ENCODE measurements around the gene PFDN2.

The PFDN2 gene

DNA sequence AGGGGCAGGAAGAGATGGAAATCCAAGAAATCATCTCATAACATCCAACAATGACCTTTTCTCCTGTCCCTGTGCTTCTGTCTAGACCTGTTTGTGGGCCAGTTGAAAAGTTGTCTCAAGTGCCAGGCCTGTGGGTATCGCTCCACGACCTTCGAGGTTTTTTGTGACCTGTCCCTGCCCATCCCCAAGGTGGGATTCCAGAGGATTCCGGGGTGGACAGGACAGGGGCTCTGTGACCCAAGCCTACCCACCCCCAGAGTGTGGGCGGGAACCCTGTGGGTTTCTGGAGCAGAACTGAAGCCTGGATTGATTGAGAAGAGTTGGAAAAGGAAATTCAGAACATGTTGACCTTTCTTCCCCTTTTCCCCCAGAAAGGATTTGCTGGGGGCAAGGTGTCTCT lies 46.0 kb upstream of the PFDN2 start:
- Histone ChIP-seq H3K4me3 (replicated peaks; ENCODE audit: low read depth, low read length) (no peak overlapping the region), H3K27me3 (replicated peaks; ENCODE audit: control insufficient read depth, insufficient read depth, low read length) (no peaks in the 10 kb centered on the region), H3K36me3 (ENCODE audit: control insufficient read depth, insufficient read depth, low read length) (peaks cover 3% of the 10 kb centered on the region)
- TF ChIP-seq, protein P1, sequence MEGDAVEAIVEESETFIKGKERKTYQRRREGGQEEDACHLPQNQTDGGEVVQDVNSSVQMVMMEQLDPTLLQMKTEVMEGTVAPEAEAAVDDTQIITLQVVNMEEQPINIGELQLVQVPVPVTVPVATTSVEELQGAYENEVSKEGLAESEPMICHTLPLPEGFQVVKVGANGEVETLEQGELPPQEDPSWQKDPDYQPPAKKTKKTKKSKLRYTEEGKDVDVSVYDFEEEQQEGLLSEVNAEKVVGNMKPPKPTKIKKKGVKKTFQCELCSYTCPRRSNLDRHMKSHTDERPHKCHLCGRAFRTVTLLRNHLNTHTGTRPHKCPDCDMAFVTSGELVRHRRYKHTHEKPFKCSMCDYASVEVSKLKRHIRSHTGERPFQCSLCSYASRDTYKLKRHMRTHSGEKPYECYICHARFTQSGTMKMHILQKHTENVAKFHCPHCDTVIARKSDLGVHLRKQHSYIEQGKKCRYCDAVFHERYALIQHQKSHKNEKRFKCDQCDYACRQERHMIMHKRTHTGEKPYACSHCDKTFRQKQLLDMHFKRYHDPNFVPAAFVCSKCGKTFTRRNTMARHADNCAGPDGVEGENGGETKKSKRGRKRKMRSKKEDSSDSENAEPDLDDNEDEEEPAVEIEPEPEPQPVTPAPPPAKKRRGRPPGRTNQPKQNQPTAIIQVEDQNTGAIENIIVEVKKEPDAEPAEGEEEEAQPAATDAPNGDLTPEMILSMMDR (IDR thresholded peaks at IDR 0.05; ENCODE audit: insufficient read depth, low read length, poor library complexity, severe bottlenecking): no peak
- DNase-seq (ENCODE audit: extremely low read depth, insufficient read length): no peak

DNA sequence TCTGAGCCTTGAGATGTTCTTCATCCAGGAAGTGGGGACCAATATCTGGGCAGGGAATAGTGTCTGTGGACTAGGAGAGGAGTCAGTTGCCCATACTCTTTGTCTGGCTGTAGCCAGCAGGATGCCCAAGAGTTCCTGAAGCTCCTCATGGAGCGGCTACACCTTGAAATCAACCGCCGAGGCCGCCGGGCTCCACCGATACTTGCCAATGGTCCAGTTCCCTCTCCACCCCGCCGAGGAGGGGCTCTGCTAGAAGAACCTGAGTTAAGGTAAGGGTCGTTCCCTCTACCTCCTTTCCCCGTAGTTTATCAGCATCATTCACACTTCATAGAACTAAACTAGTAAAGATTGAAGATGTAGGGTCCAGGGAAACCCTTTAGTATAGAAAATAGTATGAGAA lies 45.0 kb upstream of the PFDN2 start:
- TF ChIP-seq, protein P1 (IDR thresholded peaks at IDR 0.05; ENCODE audit: insufficient read depth, low read length, poor library complexity, severe bottlenecking): no peak
- no peak for DNase-seq (ENCODE audit: extremely low read depth, insufficient read length)
- Histone ChIP-seq H3K36me3 (ENCODE audit: control insufficient read depth, insufficient read depth, low read length) (peaks cover 3% of the 10 kb centered on the region), H3K27me3 (replicated peaks; ENCODE audit: control insufficient read depth, insufficient read depth, low read length) (no peaks in the 10 kb centered on the region), H3K4me3 (replicated peaks; ENCODE audit: low read depth, low read length) (no peak overlapping the region)

DNA sequence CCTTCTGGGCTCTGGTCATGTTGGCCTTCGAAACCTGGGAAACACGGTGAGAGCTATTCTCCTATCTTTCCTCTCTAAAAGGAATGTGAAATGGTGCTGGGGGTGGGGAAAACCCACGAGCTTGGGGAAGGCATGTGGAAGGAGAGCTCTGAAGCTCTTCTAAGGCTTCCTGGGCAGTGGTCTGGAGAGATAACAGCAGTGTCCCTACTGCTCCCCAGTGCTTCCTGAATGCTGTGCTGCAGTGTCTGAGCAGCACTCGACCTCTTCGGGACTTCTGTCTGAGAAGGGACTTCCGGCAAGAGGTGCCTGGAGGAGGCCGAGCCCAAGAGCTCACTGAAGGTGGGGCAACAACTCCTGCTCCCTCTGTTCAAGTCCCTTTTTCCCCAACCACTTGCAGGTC lies 44.2 kb upstream of the PFDN2 start:
- no peak for DNase-seq (ENCODE audit: extremely low read depth, insufficient read length)

DNA sequence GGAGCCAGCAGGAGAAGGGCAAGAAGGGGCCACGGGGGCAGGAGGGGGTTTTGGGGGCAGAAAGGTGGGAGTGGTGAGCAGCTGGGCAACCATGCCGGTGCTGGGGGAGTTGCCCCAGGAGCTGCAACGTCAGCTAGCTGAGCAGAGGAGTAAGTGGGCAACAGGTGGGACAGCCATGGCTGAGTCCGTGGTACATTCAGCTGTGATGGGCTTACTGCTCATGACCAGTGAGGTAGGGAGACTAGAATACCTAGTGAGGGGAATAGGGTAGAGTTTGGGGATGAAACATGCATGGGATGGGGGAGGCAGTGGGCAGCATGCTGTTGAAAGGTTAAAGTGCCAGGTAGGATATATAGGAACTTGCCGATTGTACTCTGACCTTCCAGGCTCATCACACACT lies 43.8 kb upstream of the PFDN2 start:
- TF ChIP-seq, protein P1 (IDR thresholded peaks at IDR 0.05; ENCODE audit: insufficient read depth, low read length, poor library complexity, severe bottlenecking): no peak
- no peak for DNase-seq (ENCODE audit: extremely low read depth, insufficient read length)
- Histone ChIP-seq H3K27me3 (replicated peaks; ENCODE audit: control insufficient read depth, insufficient read depth, low read length) (no peaks in the 10 kb centered on the region), H3K4me3 (replicated peaks; ENCODE audit: low read depth, low read length) (no peak overlapping the region), H3K36me3 (ENCODE audit: control insufficient read depth, insufficient read depth, low read length) (peaks cover 3% of the 10 kb centered on the region)

More for the DNA sequence above, 44.2 kb upstream of the PFDN2 start:
- TF ChIP-seq, protein P1 (IDR thresholded peaks at IDR 0.05; ENCODE audit: insufficient read depth, low read length, poor library complexity, severe bottlenecking): no peak
- Histone ChIP-seq H3K4me3 (replicated peaks; ENCODE audit: low read depth, low read length) (no peak overlapping the region), H3K36me3 (ENCODE audit: control insufficient read depth, insufficient read depth, low read length) (peaks cover 3% of the 10 kb centered on the region), H3K27me3 (replicated peaks; ENCODE audit: control insufficient read depth, insufficient read depth, low read length) (no peaks in the 10 kb centered on the region)

DNA sequence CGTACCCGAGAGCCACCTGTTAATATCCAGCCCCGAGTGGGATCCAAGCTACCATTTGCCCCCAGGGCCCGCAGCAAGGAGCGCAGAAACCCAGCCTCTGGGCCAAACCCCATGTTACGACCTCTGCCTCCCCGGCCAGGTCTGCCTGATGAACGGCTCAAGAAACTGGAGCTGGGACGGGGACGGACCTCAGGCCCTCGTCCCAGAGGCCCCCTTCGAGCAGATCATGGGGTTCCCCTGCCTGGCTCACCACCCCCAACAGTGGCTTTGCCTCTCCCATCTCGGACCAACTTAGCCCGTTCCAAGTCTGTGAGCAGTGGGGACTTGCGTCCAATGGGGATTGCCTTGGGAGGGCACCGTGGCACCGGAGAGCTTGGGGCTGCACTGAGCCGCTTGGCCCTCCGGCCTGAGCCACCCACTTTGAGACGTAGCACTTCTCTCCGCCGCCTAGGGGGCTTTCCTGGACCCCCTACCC lies 42.9 kb upstream of the PFDN2 start:
- no peak overlapping the region for H3K4me3 ChIP-seq (replicated peaks; ENCODE audit: low read depth, low read length)
- DNase-seq (ENCODE audit: extremely low read depth, insufficient read length): no peak
- TF ChIP-seq, protein P1 (IDR thresholded peaks at IDR 0.05; ENCODE audit: insufficient read depth, low read length, poor library complexity, severe bottlenecking): no peak
- H3K27me3 ChIP-seq (replicated peaks; ENCODE audit: control insufficient read depth, insufficient read depth, low read length): no peaks in the 10 kb centered on the region
- H3K36me3 ChIP-seq (ENCODE audit: control insufficient read depth, insufficient read depth, low read length): peaks cover 3% of the 10 kb centered on the region

DNA sequence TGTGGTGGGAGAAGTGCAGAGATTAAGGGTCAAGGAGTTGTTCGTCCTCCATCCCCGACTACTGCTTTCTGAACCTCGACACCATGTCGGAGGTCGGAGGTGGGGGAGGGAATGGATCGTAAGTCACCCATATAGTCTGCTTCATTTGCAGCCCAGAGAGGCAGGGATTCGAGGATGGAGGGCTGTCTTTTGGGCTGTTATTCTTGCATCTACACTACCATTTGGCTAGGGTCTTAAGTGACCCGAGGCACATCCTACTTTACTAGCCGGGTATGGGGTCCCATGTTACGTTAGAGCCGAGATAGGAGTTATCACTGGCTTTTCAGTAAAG lies 42.0 kb upstream of the PFDN2 start:
- DNase-seq (ENCODE audit: extremely low read depth, insufficient read length): no peak
- peak overlapping the region; percentile 77 for H3K4me3 ChIP-seq (replicated peaks; ENCODE audit: low read depth, low read length)
- H3K36me3 ChIP-seq (ENCODE audit: control insufficient read depth, insufficient read depth, low read length): peaks cover 3% of the 10 kb centered on the region; the same call in 1 of the 2 replicates
- no peaks in the 10 kb centered on the region for H3K27me3 ChIP-seq (replicated peaks; ENCODE audit: control insufficient read depth, insufficient read depth, low read length)
- TF ChIP-seq, protein P1 (IDR thresholded peaks at IDR 0.05; ENCODE audit: insufficient read depth, low read length, poor library complexity, severe bottlenecking): no peak
